Right atrium auricular region (tissue), 2 donors: Measurements from ENCODE around the gene LIME1. TPM values are rescaled to one million over a fixed set of nuclear protein-coding genes. Genes with fewer than 3 reads are reported as not detected.

ENCODE experiments used
- DNase-seq: peaks from one replicate; pipeline ENCODE4 v3.0.0-alpha.2; 2019; ENCODE audit warnings: low spot score
- H3K27ac ChIP-seq, 2 donors: fragments of 200-600 bp; sonication (generic); 1 replicate in 1 of 2; 2 replicates in 1 of 2; pipeline ENCODE4 v1.5.1; 2016 to 2019
- H3K27me3 ChIP-seq, 2 donors: fragments of 200-600 bp; sonication (generic); one replicate each; pipeline versions ENCODE4 v1.5.1 to v1.6.0; 2017 to 2019
- H3K36me3 ChIP-seq: fragments of 200-600 bp; sonication (generic); one replicate; pipeline ENCODE4 v1.5.1; 2016
- H3K4me1 ChIP-seq, 2 donors: fragments of 200-600 bp; sonication (generic); one replicate each; pipeline versions ENCODE4 v1.5.1 to v1.6.0; 2017 to 2019
- H3K4me3 ChIP-seq, 2 donors: fragments of 200-600 bp; sonication (generic); 1 replicate in 1 of 2; 2 replicates in 1 of 2; pipeline ENCODE4 v1.5.1; 2017 to 2019; ENCODE audit warnings: mild to moderate bottlenecking in 1 of 2, moderate library complexity in 1 of 2
- H3K9me3 ChIP-seq, 2 donors: fragments of 200-600 bp; sonication (generic); one replicate each; pipeline ENCODE4 v1.5.1; 2019
- total RNA-seq, 2 donors: library from RNA; depleted of rRNA; stranded (reverse); fragments of >200 nt; gene quantifications; one replicate each; pipeline ENCODE4 v1.1.0, GENCODE V29; 2016
- TF ChIP-seq, protein P1 (sequence below), 2 donors: fragments of 200-600 bp; sonication (generic); IDR thresholded peaks; one replicate each; pipeline ENCODE4 v1.5.1; 2019; ENCODE audit warnings: antibody characterized with exemption in 2 of 2

The LIME1 gene
- total RNA-seq, 2 donors from 2014 or later: 2.4 to 2.5 TPM

DNA sequence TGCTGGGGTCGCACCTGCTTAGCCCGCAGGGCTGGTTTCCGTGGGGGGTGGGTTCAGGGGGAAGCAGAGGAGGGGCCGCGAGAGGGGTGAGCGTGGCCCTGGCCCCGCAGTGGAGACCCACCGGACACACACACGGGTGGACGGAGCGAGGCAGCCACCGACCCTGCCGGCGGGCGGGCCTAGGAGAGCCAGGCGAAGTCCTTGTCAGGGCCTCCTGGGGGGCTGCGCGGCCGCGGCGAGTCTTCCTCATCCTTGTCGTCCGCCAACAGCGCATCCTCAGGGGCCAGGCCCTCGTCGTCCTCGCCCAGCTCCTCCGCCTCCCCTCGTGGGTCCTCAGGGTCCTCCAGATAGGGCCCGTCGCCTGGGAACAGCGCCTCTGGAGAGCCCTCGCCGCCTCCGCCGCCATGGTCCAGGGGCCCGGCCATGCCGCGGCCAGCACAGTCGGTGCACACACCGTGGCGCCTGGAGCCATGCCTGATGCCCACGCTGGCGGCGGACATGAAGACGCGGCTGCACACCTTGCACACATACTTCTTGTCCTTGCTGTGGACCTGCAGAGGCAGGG is 10.4 kb downstream of the LIME1 start:
- Histone ChIP-seq H3K27me3 (no peaks in the 10 kb centered on the region), H3K27ac (no peak overlapping the region), H3K36me3 (peaks cover 48% of the 10 kb centered on the region), H3K4me1 (peaks cover 0 to 3% of the 10 kb centered on the region in 2 donors), H3K9me3 (no peaks in the 10 kb centered on the region), H3K4me3 (no peak overlapping the region)
- TF ChIP-seq, protein P1, sequence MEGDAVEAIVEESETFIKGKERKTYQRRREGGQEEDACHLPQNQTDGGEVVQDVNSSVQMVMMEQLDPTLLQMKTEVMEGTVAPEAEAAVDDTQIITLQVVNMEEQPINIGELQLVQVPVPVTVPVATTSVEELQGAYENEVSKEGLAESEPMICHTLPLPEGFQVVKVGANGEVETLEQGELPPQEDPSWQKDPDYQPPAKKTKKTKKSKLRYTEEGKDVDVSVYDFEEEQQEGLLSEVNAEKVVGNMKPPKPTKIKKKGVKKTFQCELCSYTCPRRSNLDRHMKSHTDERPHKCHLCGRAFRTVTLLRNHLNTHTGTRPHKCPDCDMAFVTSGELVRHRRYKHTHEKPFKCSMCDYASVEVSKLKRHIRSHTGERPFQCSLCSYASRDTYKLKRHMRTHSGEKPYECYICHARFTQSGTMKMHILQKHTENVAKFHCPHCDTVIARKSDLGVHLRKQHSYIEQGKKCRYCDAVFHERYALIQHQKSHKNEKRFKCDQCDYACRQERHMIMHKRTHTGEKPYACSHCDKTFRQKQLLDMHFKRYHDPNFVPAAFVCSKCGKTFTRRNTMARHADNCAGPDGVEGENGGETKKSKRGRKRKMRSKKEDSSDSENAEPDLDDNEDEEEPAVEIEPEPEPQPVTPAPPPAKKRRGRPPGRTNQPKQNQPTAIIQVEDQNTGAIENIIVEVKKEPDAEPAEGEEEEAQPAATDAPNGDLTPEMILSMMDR (IDR thresholded peaks at IDR 0.05): no peak
- DNase-seq: no peak

DNA sequence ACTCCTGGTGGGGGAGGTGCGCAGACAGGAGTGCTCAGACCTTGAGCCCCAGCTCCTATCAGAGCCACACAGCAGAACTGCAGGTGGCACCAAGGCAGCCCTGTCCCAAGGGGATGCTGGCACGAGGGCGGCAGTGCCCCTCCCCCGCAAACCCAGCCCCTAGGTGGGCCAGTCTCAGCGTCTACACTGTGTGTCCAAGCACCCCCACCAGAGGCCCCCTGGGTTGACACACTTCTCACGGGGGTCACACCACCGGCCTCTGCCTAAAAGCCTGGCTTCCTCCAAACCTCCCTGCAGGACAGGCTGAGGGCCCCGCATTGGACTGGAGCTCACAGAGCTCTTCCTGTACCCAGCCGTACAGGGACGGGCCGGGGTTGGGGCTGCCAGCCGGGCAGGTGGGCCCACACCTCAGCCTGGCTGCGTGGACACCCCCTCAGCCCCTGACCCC is 11.2 kb downstream of the LIME1 start:
- Histone ChIP-seq H3K27me3 (no peaks in the 10 kb centered on the region), H3K4me1 (no peaks in the 10 kb centered on the region), H3K27ac (no peak overlapping the region), H3K4me3 (no peak overlapping the region), H3K9me3 (no peaks in the 10 kb centered on the region), H3K36me3 (peaks cover 45% of the 10 kb centered on the region)
- TF ChIP-seq, protein P1 (IDR thresholded peaks at IDR 0.05): no peak
- no peak for DNase-seq

DNA sequence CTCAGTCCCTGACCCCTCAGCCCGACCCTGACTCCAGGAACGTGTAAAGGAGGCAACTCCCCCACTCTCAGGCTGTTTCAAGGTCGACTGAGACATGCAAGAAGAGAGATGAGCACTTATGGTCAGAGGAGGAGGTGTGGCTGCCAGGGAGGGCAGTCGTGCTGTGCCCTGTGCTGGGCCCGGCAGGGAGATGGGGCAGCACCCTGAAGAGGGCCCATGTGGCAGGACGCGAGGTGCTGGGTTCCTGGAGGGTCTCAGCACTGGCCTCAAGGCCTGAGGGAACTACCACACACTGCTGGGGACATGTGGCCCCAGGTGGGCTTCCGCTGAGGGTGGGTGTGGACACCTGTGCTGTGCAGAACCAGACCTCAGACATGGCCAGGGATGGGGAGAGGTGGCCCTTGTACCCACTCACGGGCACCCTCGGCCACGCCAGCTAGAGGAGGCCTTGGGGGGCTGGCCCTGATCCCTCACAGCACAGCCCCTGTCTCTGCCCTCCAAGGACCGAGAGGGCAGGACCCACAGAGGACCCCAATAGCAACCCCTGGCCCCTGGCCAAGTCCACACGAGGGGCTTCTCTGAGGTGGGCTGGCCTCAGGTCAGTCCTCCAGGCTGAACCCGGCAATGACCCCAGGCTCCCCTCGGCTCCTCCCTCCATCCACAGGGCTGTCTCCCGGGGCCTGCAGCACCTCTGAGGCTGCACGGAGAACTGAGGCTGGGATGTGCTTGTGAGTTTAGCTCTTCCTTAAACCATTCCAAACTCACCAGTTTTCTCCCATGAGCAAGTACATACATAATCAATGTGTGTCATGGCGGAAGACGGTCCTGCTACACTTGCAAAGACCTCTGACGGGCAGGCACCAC is 11.8 kb downstream of the LIME1 start:
- DNase-seq: no peak
- H3K36me3 ChIP-seq: peaks cover 38% of the 10 kb centered on the region
- H3K27ac ChIP-seq: no peak overlapping the region

DNA sequence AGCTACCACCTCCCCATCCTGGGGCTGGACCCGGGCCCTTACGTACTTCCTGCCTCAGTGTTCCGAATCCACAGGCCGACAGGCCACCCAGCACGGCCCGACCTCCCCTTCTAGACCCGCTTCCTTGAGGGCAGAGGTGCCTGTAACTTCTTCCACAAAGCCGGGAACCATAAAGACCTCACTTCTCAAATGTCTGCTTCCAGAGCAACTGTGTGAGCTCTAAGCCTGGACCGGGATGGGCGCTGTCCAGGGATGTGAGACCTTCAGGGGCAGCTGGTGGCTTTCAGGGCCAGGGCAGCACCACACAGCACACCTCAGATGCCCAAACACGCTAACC is 12.4 kb downstream of the LIME1 start:
- Histone ChIP-seq H3K36me3 (peaks cover 32% of the 10 kb centered on the region), H3K4me1 (peaks cover 0 to 6% of the 10 kb centered on the region in 2 donors), H3K27me3 (no peaks in the 10 kb centered on the region), H3K27ac (no peak overlapping the region), H3K4me3 (no peak overlapping the region), H3K9me3 (no peaks in the 10 kb centered on the region)
- DNase-seq: no peak
- TF ChIP-seq, protein P1 (IDR thresholded peaks at IDR 0.05): no peak

More for the DNA sequence above, 11.8 kb downstream of the LIME1 start:
- Histone ChIP-seq H3K27me3 (no peaks in the 10 kb centered on the region), H3K4me1 (peaks cover 0 to under 1% of the 10 kb centered on the region in 2 donors), H3K9me3 (no peaks in the 10 kb centered on the region), H3K4me3 (no peak overlapping the region)
- TF ChIP-seq, protein P1 (IDR thresholded peaks at IDR 0.05): no peak

DNA sequence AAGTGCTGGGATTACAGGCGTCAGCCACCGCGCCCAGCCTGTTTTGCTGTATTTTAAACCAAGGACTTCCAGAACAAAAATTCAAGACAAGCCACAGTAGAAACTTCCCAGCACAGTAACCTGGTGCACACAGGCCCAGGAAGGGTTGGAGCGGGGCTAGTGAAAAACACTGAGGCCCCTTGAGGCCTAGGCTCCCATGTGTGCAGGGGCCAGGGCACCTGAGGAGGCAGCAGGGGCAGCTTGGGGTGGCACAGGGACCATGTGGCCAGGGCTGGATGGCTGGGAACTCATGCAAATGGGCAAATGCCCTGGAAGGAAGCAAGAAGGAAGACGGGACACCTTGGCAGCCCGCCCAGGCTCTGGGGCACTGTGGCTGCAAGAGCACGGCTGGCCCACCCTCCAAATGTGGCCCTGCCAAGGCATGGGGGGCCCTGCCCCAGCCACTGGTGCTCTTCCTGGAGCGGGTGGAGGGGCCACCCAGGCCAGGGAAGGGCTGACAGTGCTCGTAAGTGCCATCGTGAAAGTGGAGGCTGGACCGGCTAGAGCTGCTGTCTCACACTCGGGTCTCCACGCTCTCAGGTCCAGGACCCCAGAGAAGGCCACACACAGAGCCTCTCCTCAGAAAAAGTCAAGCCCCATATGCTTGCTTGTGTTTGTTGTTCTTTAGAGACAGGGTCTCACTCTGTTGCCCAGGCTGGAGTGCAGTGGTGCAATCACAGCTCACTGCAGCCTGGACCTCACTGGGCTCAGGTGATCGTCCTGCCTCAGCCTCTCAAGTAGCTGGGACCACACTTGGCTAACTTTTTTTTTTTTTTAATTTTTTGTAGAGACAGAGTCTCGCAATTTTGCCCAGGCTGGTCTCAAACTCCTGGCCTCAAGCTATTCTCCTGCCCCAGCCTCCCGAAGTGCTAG is 13.4 kb downstream of the LIME1 start:
- DNase-seq: no peak
- Histone ChIP-seq H3K36me3 (peaks cover 32% of the 10 kb centered on the region), H3K4me1 (peaks cover 0 to 7% of the 10 kb centered on the region in 2 donors), H3K4me3 (no peak overlapping the region), H3K27ac (no peak overlapping the region), H3K9me3 (no peaks in the 10 kb centered on the region), H3K27me3 (no peaks in the 10 kb centered on the region)
- TF ChIP-seq, protein P1 (IDR thresholded peaks at IDR 0.05): no peak
